LNCaP clone FGC (cell line): ENCODE data around the gene DDX27.

Source experiments
- DNase-seq: peaks from one replicate; pipeline ENCODE4 v3.0.0-alpha.2; 2011; ENCODE audit warnings: low read depth
- H3K4me3 ChIP-seq: 2 replicates; pipeline ENCODE4 v1.5.1; 2011; ENCODE audit warnings: mild to moderate bottlenecking, low read depth, low read length, control low read depth
- TF ChIP-seq, protein P1 (sequence below): IDR thresholded peaks from 2 replicates; pipeline ENCODE4 v1.5.1; 2012; ENCODE audit warnings: mild to moderate bottlenecking; ENCODE audit not compliant: control insufficient read depth, insufficient read depth; ENCODE audit errors: extremely low read depth

DDX27 gene

DNA sequence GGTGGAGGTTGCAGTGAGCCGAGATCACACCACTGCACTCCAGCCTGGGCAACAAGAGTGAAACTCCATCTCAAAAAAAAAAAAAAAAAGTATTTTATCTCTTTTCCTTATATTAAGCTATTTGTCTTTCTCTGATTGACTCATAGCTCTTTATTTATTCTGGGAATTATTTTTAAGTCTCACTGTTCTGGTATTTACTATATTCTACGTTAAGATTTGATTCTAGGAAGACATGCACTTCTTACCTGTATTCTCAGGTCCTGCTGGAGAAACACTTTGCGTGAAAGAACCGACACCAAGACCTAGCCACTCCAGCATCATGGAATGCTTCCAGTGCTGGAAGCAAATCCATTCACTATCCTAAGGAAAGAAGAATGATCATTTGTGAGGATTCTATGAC, 41.0 kb downstream of the DDX27 start:
- DNase-seq: no peak
- H3K4me3 ChIP-seq: no peak overlapping the region
- TF ChIP-seq, protein P1, sequence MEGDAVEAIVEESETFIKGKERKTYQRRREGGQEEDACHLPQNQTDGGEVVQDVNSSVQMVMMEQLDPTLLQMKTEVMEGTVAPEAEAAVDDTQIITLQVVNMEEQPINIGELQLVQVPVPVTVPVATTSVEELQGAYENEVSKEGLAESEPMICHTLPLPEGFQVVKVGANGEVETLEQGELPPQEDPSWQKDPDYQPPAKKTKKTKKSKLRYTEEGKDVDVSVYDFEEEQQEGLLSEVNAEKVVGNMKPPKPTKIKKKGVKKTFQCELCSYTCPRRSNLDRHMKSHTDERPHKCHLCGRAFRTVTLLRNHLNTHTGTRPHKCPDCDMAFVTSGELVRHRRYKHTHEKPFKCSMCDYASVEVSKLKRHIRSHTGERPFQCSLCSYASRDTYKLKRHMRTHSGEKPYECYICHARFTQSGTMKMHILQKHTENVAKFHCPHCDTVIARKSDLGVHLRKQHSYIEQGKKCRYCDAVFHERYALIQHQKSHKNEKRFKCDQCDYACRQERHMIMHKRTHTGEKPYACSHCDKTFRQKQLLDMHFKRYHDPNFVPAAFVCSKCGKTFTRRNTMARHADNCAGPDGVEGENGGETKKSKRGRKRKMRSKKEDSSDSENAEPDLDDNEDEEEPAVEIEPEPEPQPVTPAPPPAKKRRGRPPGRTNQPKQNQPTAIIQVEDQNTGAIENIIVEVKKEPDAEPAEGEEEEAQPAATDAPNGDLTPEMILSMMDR: no peak

DNA sequence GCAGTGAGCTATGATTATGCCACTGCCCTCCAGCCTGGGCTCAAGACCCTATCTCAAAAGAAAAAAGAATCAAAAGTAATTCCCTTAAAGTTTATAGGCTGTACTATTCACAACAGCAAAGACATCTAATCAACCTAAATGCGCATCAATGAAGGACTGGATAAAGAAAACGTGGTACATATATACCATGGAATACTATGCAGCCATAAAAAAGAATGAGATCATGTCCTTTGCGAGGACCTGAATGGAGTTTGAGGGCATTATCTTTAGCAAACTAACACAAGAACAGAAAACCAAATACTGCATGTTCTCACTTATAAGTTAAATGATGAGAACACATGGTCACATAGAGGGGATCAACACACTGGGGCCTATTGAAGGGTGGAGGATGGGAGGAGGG, 42.0 kb downstream of the DDX27 start:
- DNase-seq: no peak
- no peak overlapping the region for H3K4me3 ChIP-seq
- TF ChIP-seq, protein P1: no peak

DNA sequence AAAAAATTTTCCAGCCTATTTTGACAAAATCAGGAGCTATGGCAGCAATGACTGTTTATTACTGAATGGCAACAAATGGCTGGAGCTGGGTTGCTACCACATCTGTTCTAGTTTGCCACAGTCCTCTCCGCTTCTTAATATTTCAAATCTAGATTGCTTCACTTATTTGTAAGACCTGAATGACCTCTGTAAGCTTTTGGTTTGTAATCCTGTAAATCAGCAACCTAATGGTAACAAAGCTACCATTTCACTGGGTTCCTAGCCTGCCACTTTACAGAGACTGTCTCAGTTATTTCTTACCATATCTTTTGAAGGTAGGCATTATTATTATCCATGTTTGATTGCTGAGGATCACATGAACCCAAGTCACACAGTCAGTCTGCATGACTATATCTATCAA, 43.2 kb downstream of the DDX27 start:
- no peak for DNase-seq
- no peak overlapping the region for H3K4me3 ChIP-seq
- TF ChIP-seq, protein P1: no peak

DNA sequence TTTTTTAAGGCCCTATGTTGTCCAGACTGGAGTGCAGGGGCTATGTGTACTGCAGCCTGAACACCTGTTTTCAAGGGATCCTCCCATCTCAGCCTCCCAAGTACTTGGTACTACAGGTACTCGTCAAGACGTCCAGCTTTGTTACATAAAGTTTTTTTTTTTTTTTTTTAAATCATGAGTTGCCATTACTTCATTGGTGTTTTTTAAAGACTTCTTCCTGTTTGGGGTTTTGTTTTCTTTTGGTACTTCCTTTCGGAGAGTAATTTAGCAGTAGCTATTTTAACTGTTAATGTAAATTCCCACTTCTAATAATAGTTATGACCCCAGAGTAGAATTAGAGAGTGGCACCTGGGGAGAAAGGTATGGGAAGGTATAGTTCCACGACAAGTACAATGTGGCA, 48.1 kb downstream of the DDX27 start:
- DNase-seq: no peak
- no peak overlapping the region for H3K4me3 ChIP-seq
- TF ChIP-seq, protein P1: no peak

DNA sequence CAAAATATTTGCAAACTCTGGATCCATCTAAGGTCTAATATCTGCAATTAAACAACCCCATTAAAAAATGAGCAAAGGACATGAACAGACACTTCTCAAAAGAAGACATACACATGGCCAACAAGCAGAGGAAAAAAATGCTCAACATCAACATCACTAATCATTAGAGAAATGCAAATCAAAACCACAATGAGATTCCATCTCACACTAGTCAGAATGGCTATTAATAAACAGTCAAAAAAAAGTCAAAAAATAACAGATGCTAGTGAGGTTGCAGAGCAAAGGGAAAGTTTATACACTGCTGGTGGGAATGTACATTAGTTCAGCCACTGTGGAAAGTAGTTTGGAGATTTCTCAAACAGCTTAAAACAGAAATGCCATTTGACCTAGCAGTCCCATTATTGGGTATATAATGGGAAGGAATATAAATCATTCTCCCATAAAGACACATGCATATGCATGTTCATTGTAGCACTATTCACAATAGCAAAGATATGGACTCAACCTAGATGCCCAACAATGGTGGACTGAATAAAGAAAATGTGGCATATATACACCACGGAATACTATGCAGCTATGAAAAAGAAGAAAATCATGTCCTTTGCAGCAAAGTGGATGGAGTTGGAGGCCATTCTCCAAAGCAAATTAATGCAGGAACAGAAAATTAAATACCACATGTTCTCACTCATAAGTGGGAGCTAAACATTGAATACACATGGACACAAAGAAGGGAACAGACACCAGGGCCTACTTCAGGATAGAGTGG, 49.6 kb downstream of the DDX27 start:
- DNase-seq: no peak
- TF ChIP-seq, protein P1: no peak
- H3K4me3 ChIP-seq: no peak overlapping the region

DNA sequence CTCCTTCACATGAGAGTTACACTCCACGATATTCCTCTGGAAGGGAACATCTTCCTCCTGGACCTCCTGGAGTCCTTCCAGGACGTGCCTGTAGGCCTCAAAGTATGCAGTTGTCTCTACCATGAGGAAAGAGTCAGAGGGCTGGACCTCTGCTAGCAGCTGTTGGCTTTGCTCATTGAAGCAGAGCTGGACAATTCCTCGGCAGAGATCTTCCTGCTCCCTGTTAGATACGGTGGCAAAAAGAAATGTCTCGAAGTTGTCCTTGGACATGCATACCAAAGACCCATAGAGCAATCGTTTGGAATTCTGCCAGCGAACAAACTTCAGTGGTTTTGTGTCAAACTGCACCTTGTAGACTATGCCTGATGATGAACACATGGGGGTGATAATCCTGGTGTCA, 51.0 kb downstream of the DDX27 start:
- no peak for DNase-seq
- TF ChIP-seq, protein P1: no peak
- no peak overlapping the region for H3K4me3 ChIP-seq

DNA sequence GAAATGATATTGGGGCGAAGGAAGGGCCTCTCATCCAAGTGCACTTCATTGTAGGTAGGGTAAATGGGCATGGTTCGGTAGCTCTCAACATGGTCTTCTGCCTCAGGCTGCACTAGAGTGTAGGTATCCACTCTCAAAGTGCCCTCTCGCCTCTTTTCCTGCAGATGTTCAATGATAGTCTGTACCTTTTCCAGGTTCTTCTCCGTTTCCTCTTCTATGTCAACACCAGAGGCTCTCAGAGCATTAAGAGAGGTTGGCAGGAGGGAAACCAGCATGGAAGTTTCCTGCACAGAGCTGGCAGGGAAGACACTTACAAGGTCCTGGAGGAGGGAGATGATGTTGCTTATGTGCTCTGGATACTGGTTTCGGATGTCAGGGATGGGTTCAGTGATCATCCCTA, 51.5 kb downstream of the DDX27 start:
- H3K4me3 ChIP-seq: no peak overlapping the region
- DNase-seq: no peak
- TF ChIP-seq, protein P1: no peak
